Regular cardiac myocyte (primary cell): ENCODE results near the gene PCDHGA5. TPM values are rescaled to one million over a fixed set of nuclear protein-coding genes. Genes with fewer than 3 reads are reported as not detected.

Source experiments
- total RNA-seq: library from RNA; depleted of rRNA; stranded (reverse); fragments of >200 nt; gene quantifications from 2 replicates; pipeline ENCODE4 v1.2.3, GENCODE V29; 2014

Gene PCDHGA5
- total RNA-seq, 1 donor from 2014 or later, result 1.1 TPM

GRCh38 chr5:141397756-141398551, 34.0 kb downstream of the PCDHGA5 start, which contains the start of gene PCDHGB5:
TSS of gene PCDHGB5 (plus strand) at chr5:141397947. CDS start at chr5:141398128, 181 bp downstream.

GRCh38 chr5:141402553-141403243, 38.7 kb downstream of the PCDHGA5 start, which contains the start of gene PCDHGA9:
TSS of gene PCDHGA9 (plus strand) at chr5:141402778. CDS start at chr5:141402953, 175 bp downstream.

GRCh38 chr5:141407790-141408505, 44.0 kb downstream of the PCDHGA5 start, which contains the start of gene PCDHGB6:
TSS of gene PCDHGB6 (plus strand) at chr5:141408021. CDS start at chr5:141408203, 182 bp downstream.

DNA sequence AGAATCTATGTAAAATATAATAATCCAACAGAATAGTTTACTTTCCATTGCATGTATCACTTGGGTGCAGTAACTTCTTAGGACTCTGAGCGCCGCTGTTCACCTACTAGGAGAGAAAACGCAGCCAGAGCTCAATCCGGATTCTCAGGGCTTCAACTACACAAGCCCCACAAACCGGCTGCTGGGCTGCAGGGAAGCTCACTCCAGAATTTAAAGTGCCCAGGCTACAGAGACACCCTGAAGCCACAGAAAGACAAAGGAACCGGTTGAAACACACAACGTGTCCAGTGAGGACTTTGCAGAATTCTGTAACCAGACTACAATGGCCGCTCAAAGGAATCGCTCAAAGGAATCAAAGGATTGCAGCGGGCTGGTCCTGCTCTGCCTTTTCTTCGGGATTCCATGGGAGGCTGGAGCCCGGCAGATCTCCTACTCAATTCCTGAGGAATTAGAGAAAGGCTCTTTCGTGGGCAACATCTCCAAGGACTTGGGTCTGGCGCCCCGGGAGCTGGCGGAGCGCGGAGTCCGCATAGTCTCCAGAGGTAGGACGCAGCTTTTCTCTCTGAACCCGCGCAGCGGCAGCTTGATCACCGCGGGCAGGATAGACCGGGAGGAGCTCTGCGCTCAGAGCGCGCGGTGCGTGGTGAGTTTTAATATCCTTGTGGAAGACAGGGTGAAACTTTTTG, 49.0 kb downstream of the PCDHGA5 start, which contains the start of gene PCDHGA10:
Gene PCDHGA10, plus strand, starts transcription at position 134 of the 686 bp plus-strand sequence. Its CDS starts 189 bp downstream, at position 323.

Other genes starting within 250 kb of the PCDHGA5 start
- under 0.01 and 0.85 TPM in 2 replicates for gene PCDHB4, start 242.3 kb upstream of the PCDHGA5 start, total RNA-seq
- gene PCDHB5, start 229.0 kb upstream of the PCDHGA5 start, total RNA-seq, result 0.58 and 3.1 TPM in 2 replicates
- gene PCDHB6, start 214.1 kb upstream of the PCDHGA5 start, total RNA-seq, result under 0.01 and 0.28 TPM in 2 replicates
- 0.19 and 1.1 TPM in 2 replicates for gene PCDHB7, start 191.5 kb upstream of the PCDHGA5 start, total RNA-seq
- gene PCDHB8, start 186.4 kb upstream of the PCDHGA5 start, total RNA-seq, result under 0.01 and 1.4 TPM in 2 replicates
- 0.19 and 1.7 TPM in 2 replicates for gene PCDHB16, start 181.8 kb upstream of the PCDHGA5 start, total RNA-seq
- gene PCDHB9, start 177.0 kb upstream of the PCDHGA5 start, total RNA-seq, result under 0.01 and 0.56 TPM in 2 replicates
- gene PCDHB10, start 171.8 kb upstream of the PCDHGA5 start, total RNA-seq, result 0.19 and 1.7 TPM in 2 replicates
- 0.19 and 0.85 TPM in 2 replicates for gene PCDHB11, start 164.5 kb upstream of the PCDHGA5 start, total RNA-seq
- gene PCDHB12, start 155.4 kb upstream of the PCDHGA5 start, total RNA-seq, result under 0.01 and 0.28 TPM in 2 replicates
- gene PCDHB13, start 150.2 kb upstream of the PCDHGA5 start, total RNA-seq, result 0.19 and 1.1 TPM in 2 replicates
- 0.58 and 2.5 TPM in 2 replicates for gene PCDHB14, start 140.8 kb upstream of the PCDHGA5 start, total RNA-seq
- gene PCDHB15, start 118.8 kb upstream of the PCDHGA5 start, total RNA-seq, result 0.38 and 1.4 TPM in 2 replicates
- under 0.01 and 0.19 TPM in 2 replicates for gene SLC25A2, start 60.1 kb upstream of the PCDHGA5 start, total RNA-seq
- gene TAF7, start 43.4 kb upstream of the PCDHGA5 start, total RNA-seq, result 90.2 and 102 TPM in 2 replicates
- gene PCDHGA1, start 33.6 kb upstream of the PCDHGA5 start, total RNA-seq, result 0.38 and 1.4 TPM in 2 replicates
- gene PCDHGA2, start 25.4 kb upstream of the PCDHGA5 start, total RNA-seq, result 1.5 and 3.1 TPM in 2 replicates
- gene PCDHGA3, start 20.3 kb upstream of the PCDHGA5 start, total RNA-seq, result 0.38 and 1.7 TPM in 2 replicates
- 0.38 and 3.1 TPM in 2 replicates for gene PCDHGB1, start 14.1 kb upstream of the PCDHGA5 start, total RNA-seq
- gene PCDHGA4, start 9.1 kb upstream of the PCDHGA5 start, total RNA-seq, result 2.9 and 8.2 TPM in 2 replicates
- 1.2 and 2.5 TPM in 2 replicates for gene PCDHGB2, start 4.2 kb upstream of the PCDHGA5 start, total RNA-seq
- gene PCDHGB3, start 6.1 kb downstream of the PCDHGA5 start, total RNA-seq, result 1.9 and 4.5 TPM in 2 replicates
- 1.5 and 3.1 TPM in 2 replicates for gene PCDHGA6, start 9.7 kb downstream of the PCDHGA5 start, total RNA-seq
- gene PCDHGA7, start 18.6 kb downstream of the PCDHGA5 start, total RNA-seq, result 1.5 and 3.7 TPM in 2 replicates
- 9.6 and 22.0 TPM in 2 replicates for gene PCDHGB4, start 23.5 kb downstream of the PCDHGA5 start, total RNA-seq
- 1.3 and 2.8 TPM in 2 replicates for gene PCDHGA8, start 28.5 kb downstream of the PCDHGA5 start, total RNA-seq
- gene PCDHGB5, start 33.8 kb downstream of the PCDHGA5 start, total RNA-seq, result 17.8 and 21.4 TPM in 2 replicates
- 2.1 and 3.1 TPM in 2 replicates for gene PCDHGA9, start 38.6 kb downstream of the PCDHGA5 start, total RNA-seq
- 0.96 and 2.5 TPM in 2 replicates for gene PCDHGB6, start 43.9 kb downstream of the PCDHGA5 start, total RNA-seq
- 1.2 and 3.4 TPM in 2 replicates for gene PCDHGA10, start 48.8 kb downstream of the PCDHGA5 start, total RNA-seq
- gene PCDHGB7, start 53.5 kb downstream of the PCDHGA5 start, total RNA-seq, result 1.9 and 4.5 TPM in 2 replicates
- 3.1 and 4.5 TPM in 2 replicates for gene PCDHGA11, start 56.9 kb downstream of the PCDHGA5 start, total RNA-seq
- 6.7 and 14.7 TPM in 2 replicates for gene PCDHGA12, start 66.3 kb downstream of the PCDHGA5 start, total RNA-seq
- gene PCDHGC3, start 111.8 kb downstream of the PCDHGA5 start, total RNA-seq, result 24.7 and 31.0 TPM in 2 replicates
- gene PCDHGC4, start 120.9 kb downstream of the PCDHGA5 start, total RNA-seq, result 0.77 and 1.1 TPM in 2 replicates
- gene PCDHGC5, start 124.9 kb downstream of the PCDHGA5 start, total RNA-seq, result 1.7 and 2.0 TPM in 2 replicates